Heart left ventricle (tissue), 16 donors: Measurements from ENCODE around the gene FCMR. TPM values are rescaled to one million over a fixed set of nuclear protein-coding genes. Genes with fewer than 3 reads are reported as not detected.

Experiments used
- ATAC-seq, 4 donors: fragments of 200-7000 bp; cut with Tn5 transposase; one replicate each; pipeline ENCODE4 v1.9.1; 2020 to 2022; ENCODE audit warnings: moderate library complexity in 4 of 4, mild to moderate bottlenecking in 3 of 4, moderate number of reproducible peaks in 1 of 4
- DNase-seq, 5 donors: peaks; one replicate each; pipeline ENCODE4 v3.0.0-alpha.2; 2020
- H3K27ac ChIP-seq, 12 donors: fragments of 200-600 bp; sonication (generic) in 4 of 12; one replicate each; pipeline versions ENCODE4 v1.5.0 to v1.8.0; 2016 to 2022; ENCODE audit warnings: mild to moderate bottlenecking in 2 of 12
- H3K27me3 ChIP-seq, 9 donors: fragments of 200-600 bp; sonication (generic) in 2 of 9; one replicate each; pipeline versions ENCODE4 v1.5.1 to v1.8.0; 2016 to 2022; ENCODE audit warnings: mild to moderate bottlenecking in 3 of 9
- H3K36me3 ChIP-seq, 9 donors: fragments of 200-600 bp; sonication (generic) in 2 of 9; one replicate each; pipeline versions ENCODE4 v1.5.0 to v1.8.0; 2018 to 2022; ENCODE audit warnings: mild to moderate bottlenecking in 2 of 9
- H3K4me1 ChIP-seq, 12 donors: fragments of 200-600 bp; sonication (generic) in 4 of 12; one replicate each; pipeline versions ENCODE4 v1.5.0 to v1.8.0; 2016 to 2022; ENCODE audit warnings: mild to moderate bottlenecking in 3 of 12
- H3K4me3 ChIP-seq, 12 donors: fragments of 200-600 bp; sonication (generic) in 4 of 12; one replicate each; pipeline versions ENCODE4 v1.5.0 to v1.8.0; 2017 to 2022; ENCODE audit warnings: mild to moderate bottlenecking in 9 of 12, moderate library complexity in 4 of 12
- H3K9me3 ChIP-seq, 12 donors: fragments of 200-600 bp; sonication (generic) in 4 of 12; one replicate each; pipeline versions ENCODE4 v1.5.0 to v1.8.0; 2016 to 2022; ENCODE audit warnings: mild to moderate bottlenecking in 1 of 12
- CTCF ChIP-seq, 12 donors: fragments of 200-600 bp; sonication (generic) in 4 of 12; IDR thresholded peaks; one replicate each; pipeline versions ENCODE4 v1.5.0 to v1.8.0; 2018 to 2022; ENCODE audit warnings: antibody characterized with exemption in 12 of 12, mild to moderate bottlenecking in 5 of 12
- POLR2A ChIP-seq, 2 donors: fragments of 450-650 bp; IDR thresholded peaks; one replicate each; pipeline ENCODE4 v1.6.1; 2017; ENCODE audit warnings: antibody characterized with exemption in 2 of 2, mild to moderate bottlenecking in 2 of 2, moderate library complexity in 2 of 2
- WGBS, 4 donors: extraction: QIAGEN DNeasy Blood & Tissue Kit in 2 of 4; methylation state at CpG; one replicate each; pipeline versions ENCODE4 v1.1.5 to v1.1.7; 2013 to 2018; 5-methylcytosine and 5-hydroxymethylcytosine counted together
- intact Hi-C, 10 donors: fragments of 100-400 bp; cut with DNase I; formaldehyde crosslinking; loops; one replicate each; pipeline versions ENCODE4 v1.11.1 to v1.14.2; 2022
- polyA plus RNA-seq, 2 donors: library from polyadenylated mRNA; stranded (reverse); fragments of 200-250 nt; gene quantifications; one replicate each; pipeline ENCODE4 v1.2.3, GENCODE V29; 2013
- total RNA-seq, 9 donors: library from RNA; depleted of rRNA in 2 of 9; stranded (reverse); fragments of >200 nt in 2 of 9; fragmentation: NEBNext Ultra II Directional in 3 of 9; extraction: Animal tissue kit (Norgen Biotek cat#: 25700) in 3 of 9; gene quantifications; one replicate each; pipeline versions ENCODE4 v1.1.0 to v1.2.4, GENCODE V29; 2016 to 2023
- donor health status: ischemic (EF 13 %, LVEDD 7.1; RV severe dilation, severe dysfunction).
- donor health status: healthy with polysubstance abuse.
- donor health status: DM: no; HTN: yes; CAD: no.
- donor health status: DM: no; HTN: no; CAD: no.
- donor health status: ischemic (EF 25% LVEDD 6.9; RV normal size, moderate dysfunction).
- donor health status: ischemic (EF 25% LVEDD 5.7; RV mildly dilated, moderate dysfunction).
- donor health status: healthy.
- donor health status: DM: yes; HTN: yes; CAD: no.
- donor health status: ischemic (EF 35%, LVEDD 5.7; RV mildly dilated, moderate dysfunction).
- donor health status: nonischemic (EF 11% LVEDD 7.7; RV severe dilation, severe dysfunction).
- donor health status: DM: yes; HTN: yes; CAD: no.
- donor health status: PGD.
- donor health status: ischemic (EF 29% LVEDD 5.4; RV normal size, mild dysfunction).
- donor health status: nonischemic (EF 23%, LVEDD 6.1; RV moderate dilation, normal function).

FCMR gene
- total and polyA plus RNA-seq, 11 donors: 0.99 to 16.3 (median 3.2) TPM

GRCh38 chr1:206953626-206954025 lies 31.9 kb upstream of the FCMR start:
- Histone ChIP-seq H3K36me3 (no peaks in the 10 kb centered on the region), H3K4me3 (no peak overlapping the region), H3K27ac (no peak overlapping the region), H3K27me3 (peaks cover 0 to 6% (median 0%) of the 10 kb centered on the region in 9 donors), H3K4me1 (no peaks in the 10 kb centered on the region), H3K9me3 (peaks cover 0 to 6% (median 0%) of the 10 kb centered on the region in 12 donors)
- intact Hi-C loops: no loop called here
- ATAC-seq (no peak), DNase-seq (no peak)
- WGBS, 4 donors: 94 to 100% (median 97%) methylated on average over 2 of the region's 2 CpGs
- TF ChIP-seq CTCF (IDR thresholded peaks at IDR 0.05) (no peak), POLR2A (IDR thresholded peaks at IDR 0.05) (no peak)

- ATAC-seq (no peak), DNase-seq (no peak)
- no peak overlapping the region for H3K4me3 ChIP-seq
These were observed 31.4 kb upstream of the FCMR start for GRCh38 chr1:206953126-206953525.

GRCh38 chr1:206952171-206952570 lies 30.4 kb upstream of the FCMR start:
- 56 to 71% (median 66%) methylated on average over 4 of the region's 4 CpGs for WGBS, 4 donors
- ATAC-seq (no peak), DNase-seq (no peak)
- H3K36me3 ChIP-seq: no peaks in the 10 kb centered on the region
- H3K4me1 ChIP-seq: no peaks in the 10 kb centered on the region
- no peak overlapping the region for H3K27ac ChIP-seq
- H3K4me3 ChIP-seq: no peak overlapping the region
- intact Hi-C loops: no loop called here
- H3K27me3 ChIP-seq: peaks cover 0 to 9% (median 0%) of the 10 kb centered on the region in 9 donors
- H3K9me3 ChIP-seq: peaks cover 0 to 6% (median 0%) of the 10 kb centered on the region in 12 donors
- TF ChIP-seq CTCF (IDR thresholded peaks at IDR 0.05) (no peak), POLR2A (IDR thresholded peaks at IDR 0.05) (no peak)

More at GRCh38 chr1:206953126-206953525, 31.4 kb upstream of the FCMR start:
- intact Hi-C loops: no loop called here
- 85 to 93% (median 90%) methylated on average over 3 of the region's 3 CpGs for WGBS, 4 donors
- Histone ChIP-seq H3K27me3 (peaks cover 0 to 6% (median 0%) of the 10 kb centered on the region in 9 donors), H3K4me1 (no peaks in the 10 kb centered on the region), H3K27ac (no peak overlapping the region), H3K36me3 (no peaks in the 10 kb centered on the region), H3K9me3 (peaks cover 0 to 6% (median 0%) of the 10 kb centered on the region in 12 donors)
- TF ChIP-seq POLR2A (IDR thresholded peaks at IDR 0.05) (no peak), CTCF (IDR thresholded peaks at IDR 0.05) (no peak)

- intact Hi-C loops: no loop called here
- Histone ChIP-seq H3K36me3 (no peaks in the 10 kb centered on the region), H3K27me3 (peaks cover 0 to 16% (median 0%) of the 10 kb centered on the region in 9 donors), H3K9me3 (peaks cover 0 to 6% (median 0%) of the 10 kb centered on the region in 12 donors), H3K4me3 (no peak overlapping the region), H3K27ac (no peak overlapping the region), H3K4me1 (no peaks in the 10 kb centered on the region)
- ATAC-seq: no peak
- 82 to 88% (median 86%) methylated on average over 4 of the region's 4 CpGs for WGBS, 4 donors
- no peak for DNase-seq
- TF ChIP-seq CTCF (IDR thresholded peaks at IDR 0.05) (no peak), POLR2A (IDR thresholded peaks at IDR 0.05) (no peak)
These were observed 29.8 kb upstream of the FCMR start for GRCh38 chr1:206951318-206952100.
